Measurements from ENCODE around the gene TBC1D5. TPM values are rescaled to one million over a fixed set of nuclear protein-coding genes. Genes with fewer than 3 reads are reported as not detected.
A peak's percentile ranks its signal among the peaks of the same experiment; 100 is the strongest.

TBC1D5 gene
- polyA plus RNA-seq, 5 donors = 36.0 to 55.2 (median 54.0) TPM

GRCh38 chr3:17304969-17305368 lies 437.5 kb downstream of the TBC1D5 start:
- no peak for DNase-seq

DNA sequence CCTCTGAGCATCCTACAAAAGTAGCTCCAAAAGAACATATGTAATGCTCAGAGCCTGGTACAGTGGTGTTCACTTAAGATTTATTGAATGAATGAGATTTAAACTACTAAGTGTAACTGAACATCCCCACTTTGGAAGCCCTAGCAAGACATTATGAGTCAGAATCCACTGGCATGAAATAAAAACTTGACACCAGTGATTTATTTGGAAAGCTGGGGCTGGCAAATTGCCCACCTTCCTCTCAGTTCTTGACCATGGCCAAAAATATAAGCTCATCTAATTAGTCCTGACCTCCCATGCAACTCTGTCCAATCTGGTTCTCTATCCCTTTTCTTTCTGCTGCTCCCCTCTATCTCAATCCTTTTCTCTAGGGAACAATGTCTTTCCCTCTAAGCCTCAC lies 439.7 kb downstream of the TBC1D5 start:
- no peak for DNase-seq

DNA sequence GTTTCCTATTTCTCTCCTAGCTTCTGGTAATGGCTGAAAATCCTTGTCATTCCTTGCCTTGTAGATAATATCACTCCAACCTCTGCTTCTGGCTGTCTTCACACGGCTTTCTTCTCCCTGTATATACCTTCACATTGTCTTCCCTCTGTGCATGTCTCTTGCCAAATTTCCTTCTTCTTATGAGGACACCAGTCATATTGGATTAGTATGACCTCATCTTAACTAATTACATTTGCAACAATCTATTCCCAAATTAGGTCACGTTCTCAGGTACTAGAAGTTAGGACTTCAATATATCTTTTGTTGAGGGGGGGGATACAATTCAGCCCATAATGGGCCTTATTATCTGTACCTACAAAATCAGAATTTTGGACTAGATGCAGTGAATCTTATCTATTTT lies 440.3 kb downstream of the TBC1D5 start:
- no peak for DNase-seq

GRCh38 chr3:17301271-17301670 lies 441.2 kb downstream of the TBC1D5 start:
- no peak for DNase-seq

- DNase-seq = no peak
Observed at GRCh38 chr3:17300441-17300840, 442.0 kb downstream of the TBC1D5 start.

- no peak for DNase-seq
Observed at GRCh38 chr3:17298038-17298437, 444.4 kb downstream of the TBC1D5 start.

DNA sequence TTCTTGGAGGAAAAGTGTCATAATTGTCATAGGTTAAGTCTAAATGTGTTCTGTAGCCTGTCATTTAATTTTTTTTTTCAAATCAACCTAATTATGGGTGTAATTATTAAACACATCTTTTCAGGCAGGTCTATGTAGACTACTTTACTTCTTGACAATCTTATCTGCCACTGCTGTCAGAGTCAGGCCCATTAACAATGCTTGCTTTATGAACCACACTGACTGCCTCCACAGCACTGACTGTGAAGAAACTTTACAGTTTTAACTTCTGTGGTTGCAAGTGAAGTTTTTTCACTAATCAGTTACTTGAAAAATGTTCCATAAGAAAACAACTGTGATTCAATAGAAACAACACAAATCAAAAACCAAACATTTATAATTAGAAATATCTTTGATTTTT lies 449.9 kb downstream of the TBC1D5 start:
- no peak for DNase-seq

- no peak for DNase-seq
Observed at GRCh38 chr3:17290894-17291293, 451.5 kb downstream of the TBC1D5 start.

GRCh38 chr3:17288839-17289399 lies 453.5 kb downstream of the TBC1D5 start:
- DNase-seq = no peak

DNA sequence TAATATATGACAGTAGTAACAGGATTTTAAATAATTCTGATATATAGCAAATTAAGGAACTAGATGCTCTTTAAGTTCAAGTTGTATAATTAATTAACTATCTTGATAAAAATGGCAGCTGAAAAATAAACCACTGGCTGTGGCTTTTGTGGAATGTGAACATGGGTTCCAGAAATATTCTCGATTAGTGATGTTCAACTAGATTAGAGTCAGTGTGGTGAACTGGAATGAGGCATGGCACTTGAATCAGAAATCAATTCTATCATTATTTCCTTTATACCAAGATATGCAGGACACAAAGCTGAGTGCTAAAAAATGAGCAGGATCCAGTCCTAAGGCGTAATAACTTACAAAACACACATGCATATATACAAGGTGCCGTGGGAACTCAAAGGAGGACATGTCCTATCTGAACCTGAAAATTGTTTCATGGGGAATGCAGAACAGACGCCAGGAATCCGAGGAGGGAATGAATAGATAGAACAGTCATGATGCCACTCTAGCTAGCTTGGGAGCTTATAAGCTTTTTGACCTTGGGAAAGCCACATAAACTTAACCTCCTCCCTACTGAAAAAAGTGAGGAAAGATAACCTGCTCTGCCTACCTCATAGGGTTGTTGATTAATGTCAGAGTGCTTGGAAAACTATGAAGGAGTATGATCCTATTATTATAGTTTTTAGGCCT lies 455.3 kb downstream of the TBC1D5 start:
- DNase-seq = no peak

DNA sequence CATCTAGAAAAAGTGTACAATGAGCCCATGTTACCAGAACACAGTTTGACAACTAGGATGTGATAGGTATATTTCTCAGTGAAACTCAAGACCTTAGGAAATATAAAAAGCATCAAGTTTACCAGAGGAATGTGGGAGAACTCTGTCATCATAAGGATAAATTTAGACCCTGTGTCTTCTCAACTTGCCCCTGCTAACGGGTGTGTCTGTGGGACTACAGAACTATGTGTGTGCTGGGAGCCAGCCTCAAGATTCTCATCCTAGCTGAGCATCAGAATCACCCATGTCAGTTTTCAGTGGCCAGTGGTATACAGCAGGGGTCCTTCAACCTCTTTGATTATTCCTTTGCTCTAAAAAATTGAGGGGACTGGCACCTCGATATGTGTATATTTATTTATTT lies 464.4 kb downstream of the TBC1D5 start:
- DNase-seq = no peak

- DNase-seq = no peak
Observed at GRCh38 chr3:17266846-17267245, 475.6 kb downstream of the TBC1D5 start.

DNA sequence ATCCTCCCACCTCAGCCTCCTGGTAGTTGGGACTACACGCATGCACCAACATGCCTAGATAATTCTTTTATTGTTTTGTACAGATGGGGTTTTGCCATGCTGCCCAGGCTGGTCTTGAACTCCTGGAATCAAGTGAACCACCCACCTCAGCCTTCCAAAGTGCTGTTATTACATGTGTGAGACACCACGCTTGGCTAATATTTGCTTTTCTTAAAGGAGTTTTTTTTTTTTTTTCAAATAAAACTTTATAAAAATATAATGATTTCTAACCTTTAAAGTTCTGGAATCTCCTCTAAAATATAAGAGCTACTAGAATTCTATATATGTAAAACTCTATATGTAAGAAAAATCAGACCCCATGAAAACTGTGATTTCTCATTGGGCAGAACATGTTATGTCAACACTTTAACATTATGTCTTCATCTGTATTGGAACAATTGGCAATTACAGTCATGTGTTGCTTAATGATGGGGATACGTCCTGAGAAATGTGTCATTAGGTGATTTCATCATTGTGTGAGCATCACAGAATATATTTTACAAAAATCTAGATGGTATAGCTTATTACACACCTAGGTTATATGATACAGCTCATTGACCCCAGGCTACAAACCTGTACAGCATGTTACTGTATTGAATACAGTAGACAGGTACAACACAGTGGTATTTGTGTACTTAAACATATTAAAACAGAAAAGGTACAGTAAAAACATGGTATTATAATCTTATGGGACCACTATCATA lies 480.6 kb downstream of the TBC1D5 start:
- DNase-seq = no peak

GRCh38 chr3:17260257-17260656 lies 482.2 kb downstream of the TBC1D5 start:
- DNase-seq = no peak

DNA sequence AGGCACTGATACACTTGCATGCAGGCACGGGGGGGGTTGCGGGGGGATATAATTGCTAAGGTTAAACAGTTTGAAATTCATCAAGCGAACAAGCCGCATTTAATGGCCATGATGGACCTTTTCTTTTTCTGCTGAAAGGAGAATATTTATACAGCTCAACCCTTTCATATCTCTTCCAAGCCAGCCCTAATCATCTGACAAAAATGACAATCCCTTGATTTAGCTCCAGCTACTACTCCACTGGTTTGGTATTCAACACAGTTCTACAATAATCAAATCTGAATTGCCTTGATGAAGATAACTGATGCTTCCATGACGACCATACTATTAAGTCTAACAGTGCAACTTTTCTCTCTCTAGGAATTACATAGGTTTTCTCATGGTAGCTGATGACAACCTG lies 482.7 kb downstream of the TBC1D5 start:
- DNase-seq = no peak

GRCh38 chr3:17258823-17259436 lies 483.5 kb downstream of the TBC1D5 start:
- peak; percentile 20 to 21 for DNase-seq

DNA sequence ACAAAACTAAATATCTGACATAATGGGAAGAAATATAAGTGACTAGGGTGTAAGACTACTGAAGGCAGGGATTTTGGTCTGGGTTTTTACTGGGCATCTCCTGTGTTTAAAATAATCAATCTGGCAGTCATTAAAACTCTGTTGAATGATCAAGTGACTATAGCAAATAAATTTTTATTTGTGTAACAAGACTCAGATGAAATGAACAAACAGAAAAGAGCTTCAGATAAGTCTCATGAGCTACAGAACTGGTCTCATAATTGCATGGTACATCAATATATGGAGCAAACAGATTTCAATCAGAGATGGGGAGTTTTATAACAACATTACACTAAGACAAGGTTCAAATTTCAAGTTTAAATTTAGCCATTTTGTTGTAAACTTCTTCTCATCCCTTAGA lies 485.2 kb downstream of the TBC1D5 start:
- DNase-seq = no peak

DNA sequence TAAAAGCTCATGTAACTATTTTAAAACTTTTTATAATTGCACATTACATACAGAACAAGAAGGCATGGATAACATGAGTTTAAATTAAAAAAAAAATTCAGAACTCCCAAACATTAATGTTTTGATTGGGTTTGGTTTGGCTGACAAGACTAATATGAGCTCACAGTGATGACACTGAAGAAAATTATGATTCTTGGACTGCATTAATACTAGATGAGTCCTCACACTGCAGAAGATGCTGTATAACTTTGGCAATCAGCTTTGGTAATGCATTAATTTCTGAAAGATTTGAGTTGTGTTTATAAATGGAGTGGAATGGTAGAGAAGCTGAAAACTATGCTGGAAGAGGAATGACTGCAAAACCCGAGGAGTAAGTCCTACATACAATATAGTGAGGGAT lies 498.8 kb downstream of the TBC1D5 start:
- no peak for DNase-seq

- no peak for DNase-seq
Observed at GRCh38 chr3:17239417-17239816, 503.0 kb downstream of the TBC1D5 start.

DNA sequence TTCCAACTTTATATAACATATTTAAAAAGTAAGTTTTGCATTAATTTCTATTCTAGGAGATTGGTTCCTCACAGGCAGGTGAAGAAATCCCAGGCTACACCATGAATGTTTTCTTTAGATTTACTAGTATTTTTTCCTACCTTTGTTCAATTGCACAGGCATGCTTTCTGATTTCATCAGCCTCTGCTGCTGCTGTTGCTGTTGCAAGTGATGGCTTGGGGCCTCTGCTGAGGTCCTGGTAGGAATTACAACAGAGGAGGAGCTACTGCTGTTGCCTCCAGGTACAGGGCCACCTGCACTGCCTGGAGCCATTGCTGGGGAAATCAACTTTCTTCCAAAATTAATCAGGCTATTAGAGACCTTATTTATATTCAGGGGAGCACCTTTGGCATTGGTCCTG lies 504.4 kb downstream of the TBC1D5 start:
- DNase-seq = no peak

GRCh38 chr3:17235310-17235709 lies 507.1 kb downstream of the TBC1D5 start:
- no peak for DNase-seq

- no peak for DNase-seq
Observed at GRCh38 chr3:17234382-17234781, 508.0 kb downstream of the TBC1D5 start.

- DNase-seq = peak in 1 of 2 donors; percentile 12
Observed at GRCh38 chr3:17233398-17233800, 509.0 kb downstream of the TBC1D5 start.

All from right lung (tissue), 5 donors.